ENCODE measurements around the gene CPPED1.

GRCh38 chr16:12709807-12710206, 93.9 kb downstream of the CPPED1 start:
- TF ChIP-seq POLR2A (IDR thresholded peaks at IDR 0.05) = no peak
- TF ChIP-seq CTCF (IDR thresholded peaks at IDR 0.05) = no peak
- TF ChIP-seq EP300 (IDR thresholded peaks at IDR 0.05) = no peak

Data from stomach (tissue), 4 donors.